ENCODE results near the gene CD38. TPM values are rescaled to one million over a fixed set of nuclear protein-coding genes. Genes with fewer than 3 reads are reported as not detected.
"Not testable (repeated sequence)": the region's sequence is repeated elsewhere in the genome, so short reads cannot be mapped to it uniquely, and the experiment has no call there.

Gene CD38
- total RNA-seq: 1 to 10 TPM in 4 of 6 experiments, under 1 TPM in 2; 0.74 to 8.4 (median 3.3) TPM
- long read RNA-seq, full-length matches to known transcripts: 2 of 2 reads
- long read RNA-seq, partial matches to known transcripts: 0 of 2 reads
- long read RNA-seq, other reads (novel, unspliced or antisense): 0 of 2 reads

DNA sequence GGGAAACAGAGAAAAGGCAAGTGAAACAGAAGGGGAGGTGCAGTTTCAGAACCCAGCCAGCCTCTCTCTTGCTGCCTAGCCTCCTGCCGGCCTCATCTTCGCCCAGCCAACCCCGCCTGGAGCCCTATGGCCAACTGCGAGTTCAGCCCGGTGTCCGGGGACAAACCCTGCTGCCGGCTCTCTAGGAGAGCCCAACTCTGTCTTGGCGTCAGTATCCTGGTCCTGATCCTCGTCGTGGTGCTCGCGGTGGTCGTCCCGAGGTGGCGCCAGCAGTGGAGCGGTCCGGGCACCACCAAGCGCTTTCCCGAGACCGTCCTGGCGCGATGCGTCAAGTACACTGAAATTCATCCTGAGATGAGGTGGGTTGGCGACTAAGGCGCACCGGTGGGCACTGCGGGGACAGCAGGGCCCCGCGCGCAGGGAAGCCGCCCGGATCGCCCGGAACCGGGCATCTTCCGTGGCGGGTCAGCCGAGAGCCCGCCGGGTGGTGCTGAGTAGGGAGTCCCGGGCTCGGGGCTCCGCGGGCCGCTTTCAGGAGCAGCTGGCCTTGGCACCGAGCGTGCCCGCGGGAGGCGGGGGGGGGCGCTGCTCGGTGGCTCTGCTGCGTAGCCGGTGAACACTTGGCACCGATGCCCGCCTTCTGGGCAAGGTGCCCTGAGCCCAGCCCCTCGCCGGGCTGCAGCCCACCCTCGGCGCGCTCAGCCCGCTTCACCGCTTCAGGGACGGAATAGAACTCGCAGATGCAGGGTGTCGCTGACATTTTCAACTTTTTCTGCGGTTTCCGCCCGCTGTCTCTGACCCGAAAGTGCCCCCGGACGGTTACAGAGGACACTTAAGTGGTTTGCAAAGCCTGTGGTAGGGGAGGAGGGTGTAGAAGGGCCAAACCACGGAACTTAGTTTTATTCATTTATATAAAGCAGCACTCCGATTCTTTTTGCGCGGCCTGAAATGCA is at the start of gene CD38:
TSS of gene CD38 (plus strand) at position 40 of the 953 bp plus-strand sequence. CDS start at position 127, 87 bp downstream.
- Histone ChIP-seq H3K27ac (peak within 1 kb of the TSS; percentile 12 to 60 (median 55)), H3K27me3 (no peaks in the 10 kb centered on the region), H3K4me3 (peak within 1 kb of the TSS; percentile 56 to 77 (median 64)), H3K4me1 (no peaks in the 10 kb centered on the region), H3K36me3 (no peaks in the 10 kb centered on the region), H3K9me3 (no peaks in the 10 kb centered on the region)
- DNase-seq: peak; percentile 70 to 75 (median 73)
- 0% methylated on average over 9 of the region's 76 CpGs for WGBS (ENCODE audit: insufficient coverage, low coverage, low lambda C conversion rate, missing lambda C conversion rate)
- intact Hi-C loops (cut with DNase I): no loop called here
- peak; percentile 77 to 83 (median 80) for ATAC-seq
- TF ChIP-seq POLR2A (IDR thresholded peaks at IDR 0.05): no peak
- TF ChIP-seq, protein P1, sequence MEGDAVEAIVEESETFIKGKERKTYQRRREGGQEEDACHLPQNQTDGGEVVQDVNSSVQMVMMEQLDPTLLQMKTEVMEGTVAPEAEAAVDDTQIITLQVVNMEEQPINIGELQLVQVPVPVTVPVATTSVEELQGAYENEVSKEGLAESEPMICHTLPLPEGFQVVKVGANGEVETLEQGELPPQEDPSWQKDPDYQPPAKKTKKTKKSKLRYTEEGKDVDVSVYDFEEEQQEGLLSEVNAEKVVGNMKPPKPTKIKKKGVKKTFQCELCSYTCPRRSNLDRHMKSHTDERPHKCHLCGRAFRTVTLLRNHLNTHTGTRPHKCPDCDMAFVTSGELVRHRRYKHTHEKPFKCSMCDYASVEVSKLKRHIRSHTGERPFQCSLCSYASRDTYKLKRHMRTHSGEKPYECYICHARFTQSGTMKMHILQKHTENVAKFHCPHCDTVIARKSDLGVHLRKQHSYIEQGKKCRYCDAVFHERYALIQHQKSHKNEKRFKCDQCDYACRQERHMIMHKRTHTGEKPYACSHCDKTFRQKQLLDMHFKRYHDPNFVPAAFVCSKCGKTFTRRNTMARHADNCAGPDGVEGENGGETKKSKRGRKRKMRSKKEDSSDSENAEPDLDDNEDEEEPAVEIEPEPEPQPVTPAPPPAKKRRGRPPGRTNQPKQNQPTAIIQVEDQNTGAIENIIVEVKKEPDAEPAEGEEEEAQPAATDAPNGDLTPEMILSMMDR (IDR thresholded peaks at IDR 0.05): no peak

DNA sequence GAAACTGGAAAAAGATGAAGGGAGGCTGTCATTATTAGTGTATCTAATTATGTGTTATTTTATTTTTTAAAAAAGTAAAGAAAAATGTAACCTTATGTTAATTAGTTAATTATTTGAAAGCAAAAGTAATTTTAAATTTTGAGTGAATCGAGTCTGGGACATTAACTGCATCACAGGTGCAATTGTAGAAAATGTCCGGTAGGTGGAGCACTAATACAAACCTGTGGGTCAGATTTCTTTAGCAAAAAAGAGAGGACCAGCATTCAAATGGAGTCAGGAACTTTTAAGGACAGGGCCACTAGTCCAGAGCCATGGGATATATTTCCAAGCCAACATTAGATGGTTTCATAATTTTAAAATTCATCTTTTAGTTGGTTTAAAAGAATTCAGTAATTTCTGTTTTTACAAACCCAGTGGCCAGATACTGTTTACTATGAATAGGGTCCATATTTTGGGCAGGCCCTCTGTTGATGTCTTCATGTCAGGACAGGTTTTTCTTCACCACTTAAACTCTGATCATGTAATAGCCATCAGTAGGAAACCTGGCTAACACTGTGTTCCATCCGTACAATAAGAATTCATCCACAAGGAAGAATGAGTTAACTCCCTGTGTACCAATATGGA is 48.1 kb upstream of the CD38 start:
- intact Hi-C loops (cut with DNase I): no loop called here
- DNase-seq (no peak), ATAC-seq (peak; percentile 85 to 94 (median 94))
- Histone ChIP-seq H3K4me3 (no peak overlapping the region), H3K36me3 (no peaks in the 10 kb centered on the region), H3K27me3 (no peaks in the 10 kb centered on the region), H3K27ac (no peak overlapping the region), H3K4me1 (no peaks in the 10 kb centered on the region), H3K9me3 (no peaks in the 10 kb centered on the region)
- 13% methylated on average over 3 of the region's 3 CpGs for WGBS (ENCODE audit: insufficient coverage, low coverage, low lambda C conversion rate, missing lambda C conversion rate)
- no peak for TF ChIP-seq POLR2A (IDR thresholded peaks at IDR 0.05)
- TF ChIP-seq, protein P1 (IDR thresholded peaks at IDR 0.05): peak; percentile 84 to 90 (median 87)

DNA sequence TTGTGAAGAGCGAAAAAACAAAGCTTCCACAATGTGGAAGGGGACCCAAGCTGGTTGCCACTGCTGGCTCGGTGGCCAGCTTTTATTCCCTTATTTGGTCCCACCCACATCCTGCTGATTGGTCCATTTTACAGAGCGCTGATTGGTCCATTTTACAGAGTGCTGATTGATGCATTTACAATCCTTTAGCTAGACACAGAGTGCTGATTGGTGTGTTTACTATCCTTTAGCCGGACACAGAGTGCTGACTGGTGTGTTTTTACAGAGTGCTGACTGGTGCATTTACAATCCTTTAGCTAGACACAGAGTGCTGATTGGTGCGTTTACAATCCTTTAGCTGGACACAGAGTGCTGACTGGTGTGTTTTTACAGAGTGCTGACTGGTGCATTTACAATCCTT is 45.1 kb upstream of the CD38 start:
- H3K27ac ChIP-seq; H3K4me3 ChIP-seq; H3K27me3 ChIP-seq; H3K36me3 ChIP-seq; ATAC-seq; H3K9me3 ChIP-seq; H3K4me1 ChIP-seq; intact Hi-C loops (cut with DNase I); DNase-seq: not testable (repeated sequence)
- 74% methylated on average over 5 of the region's 5 CpGs for WGBS (ENCODE audit: insufficient coverage, low coverage, low lambda C conversion rate, missing lambda C conversion rate)

DNA sequence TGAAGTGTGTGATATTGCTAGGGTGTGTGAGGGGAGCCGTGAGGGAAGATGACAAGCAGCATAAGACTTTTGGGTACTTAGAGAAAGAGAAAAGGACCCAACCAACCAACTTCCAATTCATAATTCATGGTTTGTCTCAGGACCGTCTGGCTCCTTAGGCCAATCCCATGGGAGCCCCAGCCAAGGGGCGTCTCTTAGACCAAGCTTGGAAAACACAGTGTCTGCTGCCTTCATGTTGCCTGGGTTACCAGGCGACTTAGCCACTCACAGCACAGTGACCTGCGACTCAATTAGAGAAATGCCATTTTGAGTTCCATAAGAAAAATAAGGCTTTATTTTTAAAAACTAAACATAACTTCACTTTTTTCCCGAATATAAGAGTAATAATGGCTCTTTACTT is 42.6 kb upstream of the CD38 start:
- H3K4me1 ChIP-seq: peaks cover 0 to 9% (median 4%) of the 10 kb centered on the region in 4 donors
- no peak overlapping the region for H3K4me3 ChIP-seq
- no peak for TF ChIP-seq POLR2A (IDR thresholded peaks at IDR 0.05)
- TF ChIP-seq, protein P1 (IDR thresholded peaks at IDR 0.05): no peak
- ATAC-seq: no peak
- intact Hi-C loops (cut with DNase I): loop anchor here in 1 of 2 donors (5.0 kb wide), 1 partner anchor 262 kb away; no protein-coding TSS in a partner anchor
- 67% methylated on average over 4 of the region's 6 CpGs for WGBS (ENCODE audit: insufficient coverage, low coverage, low lambda C conversion rate, missing lambda C conversion rate)
- H3K27ac ChIP-seq: no peak overlapping the region
- H3K27me3 ChIP-seq: no peaks in the 10 kb centered on the region
- no peak for DNase-seq
- H3K9me3 ChIP-seq: no peaks in the 10 kb centered on the region
- H3K36me3 ChIP-seq: no peaks in the 10 kb centered on the region
